Neural cell (in vitro differentiated cells): Measurements from ENCODE around the gene STRADA.

Source experiments
- EZH2 ChIP-seq: fragments of 200-600, 300-800 bp; shearing (Covaris generic), sonication (generic); IDR thresholded peaks from 2 replicates; pipeline ENCODE4 v1.6.1; 2014; ENCODE audit warnings: antibody characterized with exemption, low read length, borderline replicate concordance, mild to moderate bottlenecking; ENCODE audit not compliant: insufficient read depth, poor library complexity, severe bottlenecking
- TF ChIP-seq, protein P1 (sequence below): fragments of 450-650 bp; IDR thresholded peaks from 2 replicates; pipeline ENCODE4 v1.5.1; 2014; ENCODE audit warnings: antibody characterized with exemption, mild to moderate bottlenecking, moderate library complexity; ENCODE audit not compliant: poor library complexity, severe bottlenecking
- TF ChIP-seq, protein P2 (sequence below): IDR thresholded peaks from 2 replicates; pipeline ENCODE4 v1.6.1; 2012; ENCODE audit warnings: borderline replicate concordance

DNA sequence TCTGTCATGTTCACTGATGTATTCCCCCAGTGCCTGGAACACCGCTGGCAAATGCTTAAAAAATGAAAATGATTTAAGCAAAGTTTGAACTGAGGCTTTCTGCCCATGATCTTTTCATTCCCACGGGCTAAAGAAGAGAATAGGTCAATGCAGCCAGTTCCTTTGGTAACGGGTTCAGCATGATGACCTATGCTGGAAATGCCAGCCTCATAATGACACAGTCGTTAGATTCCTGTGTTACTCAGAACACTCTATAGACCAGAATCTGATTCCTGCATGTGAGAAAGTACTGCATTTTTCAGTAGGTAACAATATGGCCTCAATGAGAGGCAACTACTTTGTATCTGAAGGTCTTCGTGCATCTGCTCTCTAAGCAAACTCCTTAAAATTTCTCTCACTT is 22.6 kb downstream of the STRADA start:
- TF ChIP-seq, protein P1, sequence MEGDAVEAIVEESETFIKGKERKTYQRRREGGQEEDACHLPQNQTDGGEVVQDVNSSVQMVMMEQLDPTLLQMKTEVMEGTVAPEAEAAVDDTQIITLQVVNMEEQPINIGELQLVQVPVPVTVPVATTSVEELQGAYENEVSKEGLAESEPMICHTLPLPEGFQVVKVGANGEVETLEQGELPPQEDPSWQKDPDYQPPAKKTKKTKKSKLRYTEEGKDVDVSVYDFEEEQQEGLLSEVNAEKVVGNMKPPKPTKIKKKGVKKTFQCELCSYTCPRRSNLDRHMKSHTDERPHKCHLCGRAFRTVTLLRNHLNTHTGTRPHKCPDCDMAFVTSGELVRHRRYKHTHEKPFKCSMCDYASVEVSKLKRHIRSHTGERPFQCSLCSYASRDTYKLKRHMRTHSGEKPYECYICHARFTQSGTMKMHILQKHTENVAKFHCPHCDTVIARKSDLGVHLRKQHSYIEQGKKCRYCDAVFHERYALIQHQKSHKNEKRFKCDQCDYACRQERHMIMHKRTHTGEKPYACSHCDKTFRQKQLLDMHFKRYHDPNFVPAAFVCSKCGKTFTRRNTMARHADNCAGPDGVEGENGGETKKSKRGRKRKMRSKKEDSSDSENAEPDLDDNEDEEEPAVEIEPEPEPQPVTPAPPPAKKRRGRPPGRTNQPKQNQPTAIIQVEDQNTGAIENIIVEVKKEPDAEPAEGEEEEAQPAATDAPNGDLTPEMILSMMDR: no peak
- TF ChIP-seq EZH2: no peak
- TF ChIP-seq, protein P2, sequence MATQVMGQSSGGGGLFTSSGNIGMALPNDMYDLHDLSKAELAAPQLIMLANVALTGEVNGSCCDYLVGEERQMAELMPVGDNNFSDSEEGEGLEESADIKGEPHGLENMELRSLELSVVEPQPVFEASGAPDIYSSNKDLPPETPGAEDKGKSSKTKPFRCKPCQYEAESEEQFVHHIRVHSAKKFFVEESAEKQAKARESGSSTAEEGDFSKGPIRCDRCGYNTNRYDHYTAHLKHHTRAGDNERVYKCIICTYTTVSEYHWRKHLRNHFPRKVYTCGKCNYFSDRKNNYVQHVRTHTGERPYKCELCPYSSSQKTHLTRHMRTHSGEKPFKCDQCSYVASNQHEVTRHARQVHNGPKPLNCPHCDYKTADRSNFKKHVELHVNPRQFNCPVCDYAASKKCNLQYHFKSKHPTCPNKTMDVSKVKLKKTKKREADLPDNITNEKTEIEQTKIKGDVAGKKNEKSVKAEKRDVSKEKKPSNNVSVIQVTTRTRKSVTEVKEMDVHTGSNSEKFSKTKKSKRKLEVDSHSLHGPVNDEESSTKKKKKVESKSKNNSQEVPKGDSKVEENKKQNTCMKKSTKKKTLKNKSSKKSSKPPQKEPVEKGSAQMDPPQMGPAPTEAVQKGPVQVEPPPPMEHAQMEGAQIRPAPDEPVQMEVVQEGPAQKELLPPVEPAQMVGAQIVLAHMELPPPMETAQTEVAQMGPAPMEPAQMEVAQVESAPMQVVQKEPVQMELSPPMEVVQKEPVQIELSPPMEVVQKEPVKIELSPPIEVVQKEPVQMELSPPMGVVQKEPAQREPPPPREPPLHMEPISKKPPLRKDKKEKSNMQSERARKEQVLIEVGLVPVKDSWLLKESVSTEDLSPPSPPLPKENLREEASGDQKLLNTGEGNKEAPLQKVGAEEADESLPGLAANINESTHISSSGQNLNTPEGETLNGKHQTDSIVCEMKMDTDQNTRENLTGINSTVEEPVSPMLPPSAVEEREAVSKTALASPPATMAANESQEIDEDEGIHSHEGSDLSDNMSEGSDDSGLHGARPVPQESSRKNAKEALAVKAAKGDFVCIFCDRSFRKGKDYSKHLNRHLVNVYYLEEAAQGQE: no peak
